A549 (cell line): ENCODE measurements around the gene FAM53B. TPM values are rescaled to one million over a fixed set of nuclear protein-coding genes. Genes with fewer than 3 reads are reported as not detected.

Experiments
- ATAC-seq, 2 experiments: fragments of 200-7000 bp in 1 of 2; fragments of >200 bp in 1 of 2; cut with Nextera tagmentation in 1 of 2; cut with Tn5 transposase in 1 of 2; 3 replicates each; pipeline versions ENCODE4 v1.8.0 to v1.9.1; 2018 to 2020; ENCODE audit warnings: mild to moderate bottlenecking in 1 of 2, moderate library complexity in 1 of 2
- CTCF ChIA-PET: fragments of 300-600 bp; sonication (Branson Sonifier 250); formaldehyde crosslinking; extraction: SDS; loops from one replicate; lab custom pipeline; 2021; ENCODE audit warnings: antibody characterized with exemption, inconsistent platforms; lab: Yijun Ruan, JAX
- POLR2A ChIA-PET: fragments of 350-600 bp; formaldehyde crosslinking; extraction: SDS; loops from one replicate; lab custom pipeline; 2021; ENCODE audit warnings: antibody characterized with exemption, inconsistent platforms; lab: Yijun Ruan, JAX
- DNase-seq, 2 experiments: peaks; one replicate each; pipeline versions ENCODE4 v3.0.0 to v3.0.0-alpha.2; 2011 to 2016; ENCODE audit warnings: low read depth in 1 of 2, low spot score in 1 of 2
- FAIRE-seq: peaks from 2 replicates; lab custom pipeline; 2011; peaks lifted over from hg19 to GRCh38; lab: Jason Lieb, UNC
- H3K27ac ChIP-seq, 2 experiments: fragments of >200 bp; sonication (Bioruptor Twin); formaldehyde crosslinking; 3 replicates each; pipeline ENCODE4 v1.5.1; 2016 to 2017
- H3K4me1 ChIP-seq: fragments of >200 bp; sonication (Bioruptor Twin); formaldehyde crosslinking; 3 replicates; pipeline ENCODE4 v1.6.1; 2016
- H3K4me2 ChIP-seq: fragments of >200 bp; sonication (Bioruptor Twin); formaldehyde crosslinking; 3 replicates; pipeline ENCODE4 v1.6.1; 2016
- H3K4me3 ChIP-seq: fragments of >200 bp; sonication (Bioruptor Twin); formaldehyde crosslinking; 3 replicates; pipeline ENCODE4 v1.5.1; 2016
- H3K9me3 ChIP-seq: fragments of >200 bp; sonication (Bioruptor Twin); formaldehyde crosslinking; 3 replicates; pipeline ENCODE4 v1.6.1; 2016
- BHLHE40 ChIP-seq: IDR thresholded peaks from 2 replicates; pipeline ENCODE4 v1.6.1; 2012; ENCODE audit warnings: low read depth, low read length, inconsistent platforms
- CBX2 ChIP-seq: fragments of 200-600 bp; sonication (generic); IDR thresholded peaks from 2 replicates; pipeline ENCODE4 v1.6.1; 2016; ENCODE audit warnings: low read depth, mild to moderate bottlenecking, borderline replicate concordance
- CHD4 ChIP-seq: fragments of 200-600 bp; sonication (generic); IDR thresholded peaks from 2 replicates; pipeline ENCODE4 v1.6.1; 2016; ENCODE audit warnings: antibody characterized with exemption, mild to moderate bottlenecking, borderline replicate concordance
- ESRRA ChIP-seq: fragments of 150-350 bp; IDR thresholded peaks from 2 replicates; pipeline ENCODE4 v1.6.1; 2014; ENCODE audit warnings: mild to moderate bottlenecking, low read length, borderline replicate concordance
- HDAC2 ChIP-seq: fragments of 200-600 bp; sonication (generic); IDR thresholded peaks from 2 replicates; pipeline ENCODE4 v1.6.1; 2016
- HOXA7 ChIP-seq: fragments of 250-450 bp; sonication (Bioruptor Pico); IDR thresholded peaks from 2 replicates; pipeline ENCODE4 v1.5.0; 2020; ENCODE audit warnings: mild to moderate bottlenecking, moderate library complexity
- HOXB5 ChIP-seq: fragments of 250-450 bp; sonication (Bioruptor Pico); IDR thresholded peaks from 2 replicates; pipeline ENCODE4 v1.5.0; 2020; ENCODE audit warnings: mild to moderate bottlenecking, moderate library complexity
- KDM5A ChIP-seq: fragments of 200-600 bp; sonication (generic); IDR thresholded peaks from 2 replicates; pipeline ENCODE4 v1.6.1; 2016; ENCODE audit warnings: antibody characterized with exemption, mild to moderate bottlenecking
- MAFK ChIP-seq: fragments of 450-650 bp; IDR thresholded peaks from 2 replicates; pipeline ENCODE4 v1.6.1; 2014; ENCODE audit not compliant: partially characterized antibody
- MAZ ChIP-seq: fragments of 150-350 bp; IDR thresholded peaks from 2 replicates; pipeline ENCODE4 v1.6.1; 2014; ENCODE audit warnings: antibody characterized with exemption, low read depth, low read length, borderline replicate concordance
- MYC ChIP-seq: IDR thresholded peaks from 2 replicates; pipeline ENCODE4 v1.6.1; 2012; ENCODE audit warnings: mild to moderate bottlenecking, inconsistent platforms, low read length, improper control_type of control experiment, borderline replicate concordance
- NFE2L2 ChIP-seq: fragments of 150-350 bp; conservative IDR thresholded peaks from 2 replicates; pipeline ENCODE4 v1.6.1; 2014; ENCODE audit warnings: low read length
- RAD21 ChIP-seq, 2 experiments: fragments of >200 bp in 1 of 2; sonication (Bioruptor Twin) in 1 of 2; formaldehyde crosslinking in 1 of 2; IDR thresholded peaks in 1 of 2; conservative IDR thresholded peaks in 1 of 2; 2 replicates in 1 of 2; 3 replicates in 1 of 2; pipeline ENCODE4 v1.6.1; 2012 to 2018; ENCODE audit warnings: inconsistent platforms in 1 of 2
- RFX5 ChIP-seq: fragments of 450-650 bp; IDR thresholded peaks from 2 replicates; pipeline ENCODE4 v1.7.1; 2014; ENCODE audit warnings: antibody characterized with exemption, mild to moderate bottlenecking, moderate library complexity
- RNF2 ChIP-seq: fragments of 200-600 bp; sonication (generic); IDR thresholded peaks from 2 replicates; pipeline ENCODE4 v1.6.1; 2016; ENCODE audit warnings: low read depth, mild to moderate bottlenecking, antibody characterized with exemption, moderate library complexity, borderline replicate concordance
- SMC3 ChIP-seq: fragments of >200 bp; sonication (Bioruptor Twin); formaldehyde crosslinking; IDR thresholded peaks from 3 replicates; pipeline ENCODE4 v1.6.1; 2018; ENCODE audit warnings: inconsistent platforms
- SREBF2 ChIP-seq: fragments of 450-650 bp; IDR thresholded peaks from 2 replicates; pipeline ENCODE4 v1.6.1; 2014; ENCODE audit warnings: mild to moderate bottlenecking, moderate library complexity
- TFCP2L1 ChIP-seq: fragments of 250-450 bp; sonication (Bioruptor Pico); IDR thresholded peaks from 2 replicates; pipeline ENCODE4 v1.5.0; 2021; ENCODE audit warnings: mild to moderate bottlenecking
- ZC3H11A ChIP-seq: fragments of 450-650 bp; IDR thresholded peaks from 2 replicates; pipeline ENCODE4 v1.6.1; 2014; ENCODE audit warnings: antibody characterized with exemption, mild to moderate bottlenecking
- ZNF302 ChIP-seq: fragments of 250-450 bp; sonication (Bioruptor Pico); IDR thresholded peaks from 2 replicates; pipeline ENCODE4 v1.9.0; 2021; ENCODE audit warnings: inconsistent platforms, mild to moderate bottlenecking, moderate library complexity
- WGBS: methylation state at CpG from one replicate; pipeline ENCODE4 v1.1.6; 2017; ENCODE audit errors: missing lambda C conversion rate; 5-methylcytosine and 5-hydroxymethylcytosine counted together
- polyA plus RNA-seq, 4 experiments: library from polyadenylated mRNA; depleted of rRNA in 3 of 4; stranded (reverse); fragments of >200 nt; fragmentation: RNase III in 1 of 4; extraction: RNeasy Plus Mini Kit Qiagen cat#74134 plus additional on column Dnase treatment in 1 of 4; gene quantifications; 2 replicates in 3 of 4; 3 replicates in 1 of 4; pipeline ENCODE4 v1.2.3, GENCODE V29; 2011 to 2017
- TF ChIP-seq, protein P1 (sequence below): IDR thresholded peaks from 2 replicates; pipeline ENCODE4 v1.6.1; 2012; ENCODE audit warnings: low read depth, borderline replicate concordance
- TF ChIP-seq, protein P2 (sequence below): fragments of 450-650 bp; IDR thresholded peaks from 2 replicates; pipeline ENCODE4 v1.6.1; 2014; ENCODE audit warnings: antibody characterized with exemption
- TF ChIP-seq, protein P3 (sequence below): IDR thresholded peaks from 2 replicates; pipeline ENCODE4 v1.6.1; 2012

Gene FAM53B
- polyA plus RNA-seq, 2 of the 4 experiments (the other 2 are of a cell fraction): 5.1 to 8.5 TPM

DNA sequence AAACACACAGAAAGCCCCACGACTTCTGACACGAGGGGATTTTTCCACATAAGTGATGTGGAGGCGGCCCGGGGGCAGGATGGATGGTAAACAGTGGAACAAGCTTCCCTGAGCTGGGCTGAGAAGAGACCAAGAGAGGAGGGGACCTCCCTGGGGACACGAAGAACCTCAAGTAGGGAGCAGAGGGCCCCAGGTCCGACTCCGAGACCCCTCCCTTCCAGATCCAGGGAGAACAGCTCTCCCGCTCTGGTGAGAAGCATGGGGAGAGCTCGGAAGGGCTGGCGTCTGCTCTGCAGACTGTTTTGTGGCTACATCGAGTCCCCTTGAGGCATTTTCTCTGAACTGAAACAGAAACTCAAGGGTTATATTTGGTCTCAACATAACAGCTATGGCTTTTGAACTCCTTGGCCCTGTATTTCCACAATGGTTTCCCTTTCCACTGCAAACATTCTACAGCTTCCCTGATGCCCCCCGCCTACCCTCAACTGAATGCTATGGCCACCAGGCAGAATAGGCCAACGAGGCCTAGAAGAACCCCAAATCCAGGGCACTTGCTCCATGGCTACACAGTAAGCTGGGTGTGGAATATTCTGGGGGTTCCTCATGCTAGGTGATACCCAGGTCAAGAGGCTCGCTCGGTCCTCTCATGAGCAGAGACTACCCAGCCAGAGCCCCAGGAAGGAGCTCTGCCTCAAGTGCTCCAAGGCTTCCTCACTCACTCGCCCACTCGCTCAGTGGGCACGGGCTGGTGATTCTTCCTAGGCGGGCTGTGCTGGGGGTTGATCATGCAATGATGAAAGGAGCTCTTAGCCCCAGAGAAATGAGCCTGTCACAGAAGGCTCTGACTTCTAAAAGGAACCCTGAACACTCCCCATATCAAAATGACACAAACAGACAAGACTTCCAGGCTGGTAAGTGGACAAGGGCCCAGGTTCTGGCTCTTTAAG, 47.5 kb downstream of the FAM53B start:
- TF ChIP-seq HDAC2: no peak
- no peak for TF ChIP-seq TFCP2L1 (CRISPR knock-in tag)
- TF ChIP-seq ZNF302 (CRISPR knock-in tag): no peak
- TF ChIP-seq, protein P1, sequence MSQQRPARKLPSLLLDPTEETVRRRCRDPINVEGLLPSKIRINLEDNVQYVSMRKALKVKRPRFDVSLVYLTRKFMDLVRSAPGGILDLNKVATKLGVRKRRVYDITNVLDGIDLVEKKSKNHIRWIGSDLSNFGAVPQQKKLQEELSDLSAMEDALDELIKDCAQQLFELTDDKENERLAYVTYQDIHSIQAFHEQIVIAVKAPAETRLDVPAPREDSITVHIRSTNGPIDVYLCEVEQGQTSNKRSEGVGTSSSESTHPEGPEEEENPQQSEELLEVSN: no peak
- no peak for TF ChIP-seq KDM5A
- no peak for TF ChIP-seq CBX2
- TF ChIP-seq MAZ: no peak
- no peak for TF ChIP-seq HOXB5 (CRISPR knock-in tag)
- TF ChIP-seq SREBF2: no peak
- no peak for TF ChIP-seq MAFK
- TF ChIP-seq, protein P2, sequence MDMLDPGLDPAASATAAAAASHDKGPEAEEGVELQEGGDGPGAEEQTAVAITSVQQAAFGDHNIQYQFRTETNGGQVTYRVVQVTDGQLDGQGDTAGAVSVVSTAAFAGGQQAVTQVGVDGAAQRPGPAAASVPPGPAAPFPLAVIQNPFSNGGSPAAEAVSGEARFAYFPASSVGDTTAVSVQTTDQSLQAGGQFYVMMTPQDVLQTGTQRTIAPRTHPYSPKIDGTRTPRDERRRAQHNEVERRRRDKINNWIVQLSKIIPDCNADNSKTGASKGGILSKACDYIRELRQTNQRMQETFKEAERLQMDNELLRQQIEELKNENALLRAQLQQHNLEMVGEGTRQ: no peak
- TF ChIP-seq BHLHE40: no peak
- no peak for TF ChIP-seq MYC
- TF ChIP-seq SMC3: no peak
- no peak for TF ChIP-seq ZC3H11A
- no peak for TF ChIP-seq RFX5
- TF ChIP-seq HOXA7 (CRISPR knock-in tag): no peak
- no peak for TF ChIP-seq CHD4
- FAIRE-seq (no peak), ATAC-seq (no peak), DNase-seq (no peak)
- ChIA-PET CTCF (interaction anchor here (1.1 to 1.6 kb wide), 3 partner anchors 9 to 21 kb away, joined by 3 to 6 read pairs (median 4); no protein-coding TSS in a partner anchor), POLR2A (no interaction called here)
- H3K4me2 ChIP-seq: no peak overlapping the region
- H3K9me3 ChIP-seq: no peaks in the 10 kb centered on the region
- H3K4me3 ChIP-seq: no peak overlapping the region
- no peaks in the 10 kb centered on the region for H3K4me1 ChIP-seq
- WGBS: 93% methylated on average over 19 of the region's 19 CpGs
- no peak overlapping the region for H3K27ac ChIP-seq

DNA sequence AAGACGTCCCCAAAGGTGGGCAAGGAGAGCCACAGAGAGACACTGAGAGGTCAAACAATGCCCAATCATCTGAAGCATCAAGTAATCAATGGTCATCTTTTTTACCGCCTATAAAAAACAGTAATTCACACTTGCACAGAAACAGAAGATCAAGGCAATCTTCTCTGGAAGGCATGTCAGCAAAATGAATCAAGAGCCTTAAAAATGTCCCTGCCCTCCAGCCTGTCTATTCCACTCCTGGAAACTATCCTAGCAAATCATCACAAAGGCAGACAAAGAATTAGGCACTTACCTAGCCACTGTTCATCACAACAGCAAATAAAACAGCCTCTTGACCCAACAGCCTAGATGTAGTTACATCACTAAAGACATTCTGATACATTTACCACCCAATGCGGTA, 48.9 kb downstream of the FAM53B start:
- TF ChIP-seq RFX5: no peak
- TF ChIP-seq CBX2: no peak
- TF ChIP-seq, protein P1: no peak
- no peak for TF ChIP-seq RNF2
- no peak for TF ChIP-seq HDAC2
- TF ChIP-seq ESRRA: no peak
- TF ChIP-seq NFE2L2: no peak
- no peak for TF ChIP-seq RAD21 (conservative IDR thresholded peaks at IDR 0.05 in 1 of 2, IDR thresholded peaks at IDR 0.05 in 1 of 2)
- TF ChIP-seq, protein P3, sequence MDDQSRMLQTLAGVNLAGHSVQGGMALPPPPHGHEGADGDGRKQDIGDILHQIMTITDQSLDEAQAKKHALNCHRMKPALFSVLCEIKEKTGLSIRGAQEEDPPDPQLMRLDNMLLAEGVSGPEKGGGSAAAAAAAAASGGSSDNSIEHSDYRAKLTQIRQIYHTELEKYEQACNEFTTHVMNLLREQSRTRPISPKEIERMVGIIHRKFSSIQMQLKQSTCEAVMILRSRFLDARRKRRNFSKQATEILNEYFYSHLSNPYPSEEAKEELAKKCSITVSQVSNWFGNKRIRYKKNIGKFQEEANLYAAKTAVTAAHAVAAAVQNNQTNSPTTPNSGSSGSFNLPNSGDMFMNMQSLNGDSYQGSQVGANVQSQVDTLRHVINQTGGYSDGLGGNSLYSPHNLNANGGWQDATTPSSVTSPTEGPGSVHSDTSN: no peak
- no peak overlapping the region for H3K4me2 ChIP-seq
- ChIA-PET POLR2A (no interaction called here), CTCF (no interaction called here)
- no peak for ATAC-seq
- FAIRE-seq: no peak
- WGBS: 89% methylated on average over 3 of the region's 3 CpGs
- no peaks in the 10 kb centered on the region for H3K9me3 ChIP-seq
- DNase-seq: no peak
- no peaks in the 10 kb centered on the region for H3K4me1 ChIP-seq
- H3K27ac ChIP-seq: no peak overlapping the region
- no peak overlapping the region for H3K4me3 ChIP-seq
